Sigmoid colon (tissue), 4 donors: ENCODE measurements around the gene GK.

Experiments used
- EP300 ChIP-seq, 4 donors: sonication (generic); formaldehyde crosslinking; IDR thresholded peaks; one replicate each; pipeline ENCODE4 v1.6.1; 2017; ENCODE audit warnings: antibody characterized with exemption in 4 of 4
- POLR2A ChIP-seq, 2 donors: fragments of 450-650 bp; IDR thresholded peaks; one replicate each; pipeline ENCODE4 v1.6.1; 2016; ENCODE audit warnings: antibody characterized with exemption in 2 of 2, mild to moderate bottlenecking in 2 of 2, moderate library complexity in 2 of 2
- POLR2AphosphoS5 ChIP-seq, 4 donors: sonication (generic); formaldehyde crosslinking; IDR thresholded peaks; one replicate each; pipeline ENCODE4 v1.6.1; 2017; ENCODE audit warnings: antibody characterized with exemption in 4 of 4
- TF ChIP-seq, protein P1 (sequence below), 4 experiments: fragments of 450-650 bp in 3 of 4; fragments of 200-600 bp in 1 of 4; IDR thresholded peaks; one replicate each; pipeline ENCODE4 v1.5.1; 2016 to 2019; ENCODE audit warnings: antibody characterized with exemption in 4 of 4, mild to moderate bottlenecking in 3 of 4, moderate library complexity in 2 of 4

DNA sequence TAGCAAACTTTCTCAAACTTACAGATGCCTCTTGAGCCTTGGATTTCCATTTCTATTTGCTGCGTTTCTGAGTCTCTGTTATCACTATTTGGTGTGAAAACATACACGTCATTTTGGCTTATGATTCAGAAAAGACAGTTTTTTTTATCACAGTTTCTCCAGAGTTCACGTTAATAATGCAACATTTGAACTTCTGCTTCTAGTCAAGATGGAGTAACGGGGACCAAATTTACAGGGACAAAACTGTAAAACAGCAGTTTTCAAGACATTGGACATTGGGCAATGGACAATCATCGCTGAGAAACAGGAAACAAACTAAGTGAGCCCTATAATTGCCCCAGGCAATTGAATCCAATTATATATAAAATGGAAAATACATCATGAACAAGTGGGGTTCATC lies 39.5 kb upstream of the GK start:
- TF ChIP-seq POLR2AphosphoS5 (IDR thresholded peaks at IDR 0.05) (no peak), POLR2A (IDR thresholded peaks at IDR 0.05) (no peak), EP300 (IDR thresholded peaks at IDR 0.05) (no peak)
- TF ChIP-seq, protein P1, sequence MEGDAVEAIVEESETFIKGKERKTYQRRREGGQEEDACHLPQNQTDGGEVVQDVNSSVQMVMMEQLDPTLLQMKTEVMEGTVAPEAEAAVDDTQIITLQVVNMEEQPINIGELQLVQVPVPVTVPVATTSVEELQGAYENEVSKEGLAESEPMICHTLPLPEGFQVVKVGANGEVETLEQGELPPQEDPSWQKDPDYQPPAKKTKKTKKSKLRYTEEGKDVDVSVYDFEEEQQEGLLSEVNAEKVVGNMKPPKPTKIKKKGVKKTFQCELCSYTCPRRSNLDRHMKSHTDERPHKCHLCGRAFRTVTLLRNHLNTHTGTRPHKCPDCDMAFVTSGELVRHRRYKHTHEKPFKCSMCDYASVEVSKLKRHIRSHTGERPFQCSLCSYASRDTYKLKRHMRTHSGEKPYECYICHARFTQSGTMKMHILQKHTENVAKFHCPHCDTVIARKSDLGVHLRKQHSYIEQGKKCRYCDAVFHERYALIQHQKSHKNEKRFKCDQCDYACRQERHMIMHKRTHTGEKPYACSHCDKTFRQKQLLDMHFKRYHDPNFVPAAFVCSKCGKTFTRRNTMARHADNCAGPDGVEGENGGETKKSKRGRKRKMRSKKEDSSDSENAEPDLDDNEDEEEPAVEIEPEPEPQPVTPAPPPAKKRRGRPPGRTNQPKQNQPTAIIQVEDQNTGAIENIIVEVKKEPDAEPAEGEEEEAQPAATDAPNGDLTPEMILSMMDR (IDR thresholded peaks at IDR 0.05) = no peak
